Kidney tubule cell (primary cell): ENCODE data around the gene MAFB.

Source experiments
- DNase-seq: peaks from one replicate; pipeline ENCODE4 v3.0.0-alpha.2; 2018; ENCODE audit warnings: low spot score

Gene MAFB

DNA sequence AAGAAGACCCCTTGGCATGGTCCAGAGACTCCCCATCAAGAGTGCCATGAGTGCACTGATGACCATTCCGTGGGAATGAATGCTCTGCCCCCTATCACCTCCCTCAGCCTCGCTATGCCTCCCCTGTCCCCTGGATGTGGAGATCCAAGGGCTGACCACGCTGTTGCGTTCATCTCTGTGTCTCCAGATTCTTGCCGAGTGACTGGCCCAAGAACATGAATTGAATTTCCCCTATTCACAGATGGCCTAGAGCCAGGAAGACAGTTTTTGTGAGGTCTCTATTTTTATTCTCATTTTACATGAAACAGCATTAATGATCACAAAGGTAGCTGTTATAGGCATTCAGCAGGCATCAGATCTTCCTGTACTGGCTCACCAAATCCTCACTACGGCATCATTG, 33.6 kb downstream of the MAFB start:
- DNase-seq: no peak

DNA sequence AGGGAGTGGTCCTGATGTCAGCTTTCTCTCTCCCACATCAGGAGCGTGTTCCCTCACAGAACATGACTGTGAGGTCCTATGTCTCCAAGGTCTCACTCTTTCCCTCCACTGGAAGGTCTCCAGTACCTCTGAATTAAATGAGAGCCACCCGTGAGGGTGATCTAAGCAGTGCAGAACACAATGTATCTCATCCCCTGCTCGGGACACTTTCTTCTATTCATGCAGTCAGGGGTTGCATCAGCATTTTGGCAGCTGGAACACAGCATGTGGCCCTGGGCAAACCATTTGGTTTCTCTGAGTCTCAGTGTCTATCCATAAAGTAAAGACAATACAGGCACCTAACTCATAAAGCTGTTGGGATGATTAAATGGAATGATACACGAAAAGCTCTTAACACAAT, 34.2 kb downstream of the MAFB start:
- DNase-seq: no peak

DNA sequence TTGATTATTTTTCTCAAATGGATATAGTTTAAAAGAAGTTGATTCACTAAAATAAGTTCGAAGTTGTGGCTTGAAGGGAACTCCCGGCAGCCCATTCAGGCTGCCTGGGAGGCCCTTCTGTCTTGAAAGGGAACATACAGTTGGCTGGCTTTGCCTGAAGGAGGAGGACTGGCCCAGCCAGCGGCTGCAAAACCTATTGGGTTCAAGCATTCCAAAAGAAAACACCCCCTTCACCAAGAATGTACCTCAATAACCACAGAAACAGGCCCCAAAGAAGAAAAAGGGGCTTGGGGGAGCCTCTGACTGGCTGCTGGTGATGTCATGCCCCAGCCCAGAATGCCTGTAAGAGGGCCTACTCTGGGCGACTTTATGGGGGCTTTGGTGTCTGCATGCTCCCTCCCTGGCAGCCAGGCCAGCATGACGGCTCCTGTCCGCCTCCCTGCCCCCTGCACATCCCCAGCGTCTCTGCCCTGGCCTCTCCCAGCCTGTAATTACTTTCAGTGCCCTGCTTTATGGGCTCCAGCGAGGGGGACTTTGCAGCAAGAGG, 36.5 kb downstream of the MAFB start:
- no peak for DNase-seq

DNA sequence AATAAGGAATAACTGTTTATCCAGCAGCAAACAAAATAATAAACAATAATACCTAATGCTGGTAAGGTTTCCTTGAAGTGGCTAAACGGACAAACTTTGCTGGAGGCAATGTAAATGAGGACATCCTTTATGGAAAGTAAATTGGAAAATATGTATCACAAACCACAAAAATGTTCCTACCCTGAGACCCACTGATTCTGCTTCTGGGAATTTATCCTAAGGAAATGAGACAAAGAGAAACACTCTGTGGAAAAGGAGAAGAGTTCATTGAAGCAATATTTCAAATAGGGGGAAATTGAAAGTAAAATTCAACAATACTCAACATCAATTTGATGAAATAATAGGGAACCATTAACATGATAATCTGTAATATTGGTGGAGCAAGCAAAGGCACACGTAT, 37.9 kb downstream of the MAFB start:
- peak; percentile 16 for DNase-seq

DNA sequence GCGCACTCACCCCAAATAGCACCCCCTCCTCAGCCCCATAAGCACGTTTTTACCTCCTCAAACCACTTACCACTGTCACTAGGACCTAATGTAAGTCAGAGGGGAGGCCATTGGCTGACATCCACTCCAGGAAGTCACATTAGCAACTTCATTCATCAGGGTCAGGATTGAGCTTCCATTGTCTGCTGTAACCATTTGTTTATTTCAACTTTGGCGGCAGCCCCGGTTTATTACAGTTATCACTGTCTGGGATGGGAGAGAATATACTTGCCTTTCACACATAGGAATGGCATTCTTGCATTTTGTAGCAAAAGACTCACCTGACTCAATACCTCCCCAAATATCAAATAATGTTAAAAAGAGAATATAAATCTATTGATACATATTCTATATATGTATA, 38.3 kb downstream of the MAFB start:
- no peak for DNase-seq

DNA sequence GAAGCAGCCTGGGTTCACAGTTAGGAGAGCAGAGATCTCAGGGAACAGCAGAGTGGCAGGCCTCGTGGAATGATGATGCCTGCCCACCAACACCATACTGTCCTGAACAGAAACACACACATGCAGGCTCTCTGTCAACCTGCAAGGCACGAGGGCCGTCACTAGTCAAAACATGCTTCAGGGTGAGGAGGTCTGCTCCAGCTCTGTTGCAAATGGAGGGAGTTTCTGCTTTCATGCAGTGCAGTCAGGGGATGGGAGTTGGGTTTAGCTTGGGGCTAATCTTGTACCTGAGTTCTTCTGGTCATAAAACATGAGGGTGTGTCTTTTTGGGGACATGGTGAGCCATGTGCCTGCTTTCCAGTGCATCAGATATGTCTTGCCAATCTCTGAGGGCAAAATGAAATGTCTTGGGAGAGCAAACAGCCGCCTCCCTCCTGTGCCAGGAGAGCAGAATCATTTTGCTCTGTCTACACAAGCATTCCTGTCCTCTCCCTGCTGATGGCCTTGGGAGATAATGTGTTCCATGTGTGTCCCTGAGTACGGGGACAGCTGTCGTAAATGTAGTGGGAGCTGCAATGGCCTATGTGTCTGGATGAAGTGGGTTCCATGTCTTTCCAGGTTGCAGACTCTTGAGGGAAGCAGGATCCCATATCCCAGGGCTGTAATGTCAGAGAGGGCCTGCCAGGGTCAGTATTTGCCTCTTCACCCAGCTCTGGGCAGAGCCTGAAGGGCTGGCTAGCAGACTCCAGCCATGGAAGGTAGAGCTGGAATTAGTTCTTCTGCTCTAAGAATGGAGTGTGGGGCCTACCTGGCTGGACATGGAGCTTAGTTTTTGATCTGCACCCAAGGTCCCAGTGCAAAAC, 40.6 kb downstream of the MAFB start:
- no peak for DNase-seq

DNA sequence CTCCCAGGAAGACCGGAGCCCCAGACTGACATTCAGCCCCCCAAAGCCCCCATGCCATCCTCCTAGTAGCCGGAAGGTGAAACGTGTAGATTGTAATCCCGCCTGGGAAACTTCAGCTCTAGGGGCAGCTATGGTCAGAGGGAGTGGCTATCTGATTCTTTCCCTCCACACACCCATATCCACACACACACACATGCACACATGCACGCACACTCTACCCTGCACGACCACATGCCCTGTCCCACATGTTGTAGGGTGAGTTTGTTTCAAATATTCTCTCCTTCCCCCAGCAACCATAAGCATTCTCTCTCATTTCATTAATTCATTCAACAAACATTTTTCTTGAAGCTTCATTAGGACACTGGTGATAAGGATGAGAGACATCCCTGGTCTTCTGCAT, 42.2 kb downstream of the MAFB start:
- no peak for DNase-seq

DNA sequence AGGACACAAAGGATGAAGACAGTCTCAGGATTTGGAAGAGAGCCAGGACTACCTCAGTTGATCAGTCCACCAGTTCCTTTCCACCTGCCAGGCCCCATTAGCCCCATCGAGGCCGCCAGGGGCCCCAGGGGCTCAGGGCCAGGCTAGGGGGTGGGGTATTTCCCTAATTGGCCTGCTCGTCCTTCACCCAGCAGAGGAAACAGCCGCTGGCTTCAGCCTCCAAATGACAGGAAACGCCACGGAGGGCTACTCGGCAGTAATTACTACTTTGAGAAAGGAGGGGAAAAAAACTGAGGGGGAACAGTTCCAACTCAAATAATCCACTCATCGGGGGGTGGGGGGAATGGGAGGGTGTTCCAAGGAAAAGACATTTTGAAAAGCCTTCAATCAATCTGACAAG, 42.7 kb downstream of the MAFB start:
- no peak for DNase-seq

DNA sequence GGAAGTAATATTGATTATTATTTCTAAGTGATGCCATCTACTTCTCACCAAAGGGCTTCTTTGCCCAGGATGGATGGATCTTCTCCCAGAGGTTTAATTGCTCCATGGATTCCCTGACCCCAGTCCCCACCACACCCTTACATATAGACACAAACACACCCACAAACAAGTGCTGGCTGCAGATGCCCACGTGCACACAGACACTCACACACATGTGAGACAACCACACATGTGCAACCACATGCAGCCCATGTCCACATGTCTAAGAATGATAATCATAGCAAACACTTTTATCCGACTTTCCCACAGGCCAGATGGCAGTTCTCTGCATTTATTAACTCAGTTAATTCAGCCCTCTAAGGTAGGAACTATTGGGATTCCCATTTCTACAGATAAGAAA, 44.2 kb downstream of the MAFB start:
- DNase-seq: no peak

DNA sequence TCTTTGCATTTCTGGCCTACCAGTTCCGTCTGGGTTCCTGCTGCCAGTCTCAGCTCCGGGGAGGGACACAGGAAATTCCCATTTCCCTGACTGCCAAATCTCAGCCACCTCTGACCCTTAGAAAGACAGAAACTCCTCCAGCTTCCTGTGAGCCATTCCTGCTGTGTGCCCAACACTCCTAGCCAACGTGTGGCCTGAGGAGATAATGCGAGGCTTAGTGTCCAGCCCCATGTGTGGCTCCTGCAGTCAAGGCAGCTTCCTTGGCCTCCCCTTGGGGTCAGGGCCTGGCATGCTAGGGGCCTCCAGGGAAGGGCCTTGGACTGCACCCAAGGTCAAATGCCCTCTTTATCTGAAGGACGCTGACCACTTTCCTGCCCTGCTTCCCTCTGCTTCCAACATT, 45.1 kb downstream of the MAFB start:
- no peak for DNase-seq

DNA sequence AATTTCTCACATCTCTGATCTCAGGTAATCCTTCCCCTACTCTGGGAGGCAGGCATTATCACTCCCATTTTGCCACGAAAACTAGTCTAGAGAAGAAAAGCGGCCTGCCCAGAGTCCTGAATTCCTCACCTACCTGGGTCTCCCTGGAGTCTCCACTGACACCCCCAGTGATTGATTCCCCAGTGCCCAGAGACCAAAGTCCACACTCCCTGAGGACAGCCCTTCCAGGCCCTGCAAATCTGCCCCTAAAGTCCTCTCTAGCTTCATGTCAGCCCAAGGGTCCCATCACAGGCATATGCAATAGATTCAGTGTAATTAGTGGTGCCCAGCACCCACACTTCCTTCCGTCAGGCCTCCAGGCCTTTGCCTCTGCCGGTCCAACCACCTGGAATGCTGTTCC, 47.2 kb downstream of the MAFB start:
- DNase-seq: no peak

DNA sequence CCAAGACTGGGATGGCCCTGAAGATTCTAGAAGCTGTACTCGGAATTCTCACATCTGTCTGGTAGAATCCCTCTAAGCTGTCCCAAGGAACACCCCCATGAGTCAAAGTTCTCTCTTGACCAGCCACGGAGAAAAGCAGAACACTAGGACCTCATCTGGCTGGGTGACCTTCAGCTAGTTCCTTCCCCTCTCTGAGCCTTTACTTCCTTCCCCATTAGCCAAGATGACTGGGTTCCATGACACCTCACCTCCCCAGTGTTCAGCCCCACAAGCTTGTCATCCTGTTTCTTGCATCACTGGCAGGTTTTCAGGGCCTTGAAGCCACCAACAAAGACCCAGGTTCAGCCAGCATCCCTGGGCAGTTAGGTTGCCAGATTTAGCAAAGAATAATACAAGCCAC, 47.8 kb downstream of the MAFB start:
- no peak for DNase-seq

DNA sequence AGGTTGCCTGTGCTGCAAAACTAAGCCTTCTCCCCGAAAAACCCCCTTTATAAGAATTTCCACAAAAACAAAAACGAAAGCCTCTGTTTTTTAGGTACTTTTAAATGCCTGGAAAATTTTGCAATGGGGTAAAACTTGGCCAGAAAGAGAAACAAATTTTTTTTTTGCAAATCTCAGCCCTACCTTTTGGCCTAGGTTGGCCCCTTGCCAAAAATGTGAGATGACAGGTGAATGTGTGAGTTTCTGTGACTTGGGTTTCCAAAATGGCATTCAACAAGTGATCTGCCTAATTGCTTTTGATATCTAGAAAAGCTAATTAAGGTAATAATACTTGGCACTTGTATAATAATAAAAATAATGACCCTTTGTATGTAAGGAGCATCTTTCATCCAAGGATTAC, 48.4 kb downstream of the MAFB start:
- no peak for DNase-seq

DNA sequence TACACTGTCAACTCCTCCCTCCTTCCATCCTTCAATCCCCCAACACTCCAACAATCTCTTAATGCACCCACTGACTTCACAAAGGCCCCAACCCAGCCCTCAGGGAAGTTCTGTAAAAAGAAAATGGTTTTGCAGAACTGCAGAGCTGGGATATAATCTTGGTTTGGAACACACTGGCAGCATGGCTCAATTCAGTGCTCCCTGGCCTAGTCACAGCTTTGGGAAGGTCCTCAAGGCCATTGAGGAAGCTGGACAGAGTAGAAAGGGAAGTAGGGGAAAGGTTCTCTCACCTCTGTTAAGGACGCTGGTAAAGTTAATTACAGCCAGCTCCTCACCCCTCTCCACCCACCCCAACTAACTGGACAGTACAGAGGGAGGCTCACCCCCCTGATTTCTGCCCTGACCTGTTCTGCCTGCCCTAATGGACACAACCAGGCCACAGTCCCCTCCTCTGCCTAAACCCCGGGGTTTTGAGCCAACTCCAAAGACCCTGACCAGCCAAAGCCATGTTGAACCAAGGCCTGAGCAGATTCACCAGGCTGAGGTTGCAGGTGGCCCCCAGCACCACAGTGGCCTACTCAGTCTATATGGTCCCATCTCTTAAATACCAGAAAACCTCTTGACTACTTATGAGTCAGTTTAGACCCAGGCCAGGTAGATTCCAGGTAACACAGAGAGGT, 49.2 kb downstream of the MAFB start:
- DNase-seq: no peak

DNA sequence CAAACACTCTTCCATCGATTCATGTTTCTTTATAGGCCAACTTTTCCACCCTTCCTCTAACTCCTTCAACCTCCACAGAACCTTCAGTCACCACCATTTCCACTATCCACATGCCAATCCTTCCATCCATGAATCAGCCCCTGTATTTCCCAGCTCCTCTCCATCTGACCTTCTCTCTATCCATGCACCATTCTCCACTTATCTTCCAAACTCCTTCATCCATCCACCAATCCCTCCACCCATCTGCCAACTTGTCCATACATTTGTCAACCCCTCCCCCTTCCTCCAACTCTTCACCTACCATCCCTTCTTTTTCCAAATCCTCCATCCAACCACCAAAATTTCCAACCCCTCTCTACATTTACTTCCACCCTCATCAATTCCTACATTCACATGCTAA, 49.9 kb downstream of the MAFB start:
- no peak for DNase-seq

DNA sequence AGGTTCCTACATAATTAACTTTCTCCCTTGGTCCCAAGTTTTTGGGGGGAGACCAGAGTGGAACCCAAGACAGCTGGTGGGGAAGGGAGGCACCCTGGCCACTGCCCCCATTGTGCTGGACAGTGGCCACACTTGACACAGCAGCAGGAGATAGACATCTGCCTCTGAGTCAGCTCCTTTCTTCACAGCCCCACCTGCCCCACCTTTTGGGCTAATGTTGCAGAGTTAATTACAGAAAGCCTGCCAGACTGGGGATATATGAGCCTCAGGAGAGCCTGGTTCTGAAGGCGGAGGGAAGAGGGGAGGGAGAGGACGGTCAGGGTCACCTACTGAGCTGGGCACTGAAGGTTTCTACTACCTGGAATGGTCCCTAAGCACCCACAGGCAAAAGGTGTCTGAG, 50.6 kb downstream of the MAFB start:
- no peak for DNase-seq

DNA sequence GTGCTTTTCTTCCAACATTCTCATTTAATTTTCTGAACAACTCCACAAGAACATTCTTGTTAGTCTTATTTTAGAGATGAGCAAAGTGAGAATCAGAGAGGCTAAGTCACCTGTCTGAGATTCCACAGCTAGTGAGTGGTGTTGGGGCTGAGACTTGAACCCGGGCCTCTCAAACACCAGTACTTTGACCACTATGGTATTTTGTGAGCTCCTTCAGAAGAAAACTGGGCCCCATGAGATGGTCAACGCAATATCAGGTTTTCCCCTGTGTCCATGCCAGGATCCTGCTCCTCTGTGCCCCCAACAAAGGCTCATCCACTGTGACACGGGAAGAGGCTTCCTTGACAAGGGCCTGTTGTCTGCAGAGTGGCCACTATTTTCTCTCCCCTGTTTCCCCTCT, 51.9 kb downstream of the MAFB start:
- DNase-seq: no peak

DNA sequence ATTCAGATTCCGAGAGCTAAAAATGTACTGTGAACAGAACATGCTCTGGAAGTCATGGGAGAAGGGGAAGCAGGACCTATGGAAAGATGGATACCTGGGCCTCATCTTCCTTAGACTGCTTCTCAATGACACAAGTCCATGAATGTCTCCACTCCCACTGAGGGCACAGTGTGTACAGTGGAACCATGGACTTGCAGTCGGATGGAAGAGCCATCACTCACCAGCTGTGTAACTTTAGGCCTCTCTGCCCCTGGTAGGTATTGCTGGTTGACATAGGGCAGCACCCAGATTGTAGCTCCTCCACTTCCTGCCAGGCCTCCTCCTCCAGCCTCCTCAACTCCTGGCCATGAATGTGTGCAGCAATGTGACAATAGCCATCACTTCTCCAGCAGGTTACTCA, 52.5 kb downstream of the MAFB start:
- no peak for DNase-seq

DNA sequence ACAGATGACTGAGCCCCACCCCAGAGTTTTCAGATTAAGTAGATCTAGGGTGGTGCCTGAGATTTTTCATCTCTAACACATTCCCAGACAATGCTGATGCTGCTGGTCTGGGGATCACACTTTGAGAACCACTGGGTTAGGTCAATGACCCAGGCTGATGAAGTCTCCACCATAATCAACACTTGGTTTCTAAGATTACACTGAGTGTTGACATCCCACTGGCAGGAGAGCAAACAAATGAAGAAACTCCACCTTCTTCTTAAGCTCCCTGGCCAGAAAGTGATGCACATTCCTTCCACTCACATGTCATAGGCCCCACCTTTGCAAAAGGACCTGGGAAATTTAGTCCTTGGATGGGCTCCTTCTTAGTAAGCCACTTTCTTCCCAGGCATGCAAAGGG, 53.1 kb downstream of the MAFB start:
- no peak for DNase-seq
